MM.1S (cell line): ENCODE results near the gene ZKSCAN8.

Experiments
- CTCF ChIP-seq: fragments of 300-600 bp; sonication (generic); IDR thresholded peaks from 2 replicates; pipeline ENCODE4 v1.5.1; 2016; ENCODE audit warnings: antibody characterized with exemption, low read length, mixed read lengths
- EZH2 ChIP-seq: fragments of 300-600 bp; sonication (generic); optimal IDR thresholded peaks from 2 replicates; pipeline ENCODE3; 2017; ENCODE audit warnings: low read depth, mild to moderate bottlenecking, antibody characterized with exemption, low read length, mixed read lengths
- EZH2phosphoT487 ChIP-seq: fragments of 300-600 bp; sonication (generic); IDR thresholded peaks from 2 replicates; pipeline ENCODE4 v1.6.1; 2018; ENCODE audit warnings: antibody characterized with exemption, low read length

DNA sequence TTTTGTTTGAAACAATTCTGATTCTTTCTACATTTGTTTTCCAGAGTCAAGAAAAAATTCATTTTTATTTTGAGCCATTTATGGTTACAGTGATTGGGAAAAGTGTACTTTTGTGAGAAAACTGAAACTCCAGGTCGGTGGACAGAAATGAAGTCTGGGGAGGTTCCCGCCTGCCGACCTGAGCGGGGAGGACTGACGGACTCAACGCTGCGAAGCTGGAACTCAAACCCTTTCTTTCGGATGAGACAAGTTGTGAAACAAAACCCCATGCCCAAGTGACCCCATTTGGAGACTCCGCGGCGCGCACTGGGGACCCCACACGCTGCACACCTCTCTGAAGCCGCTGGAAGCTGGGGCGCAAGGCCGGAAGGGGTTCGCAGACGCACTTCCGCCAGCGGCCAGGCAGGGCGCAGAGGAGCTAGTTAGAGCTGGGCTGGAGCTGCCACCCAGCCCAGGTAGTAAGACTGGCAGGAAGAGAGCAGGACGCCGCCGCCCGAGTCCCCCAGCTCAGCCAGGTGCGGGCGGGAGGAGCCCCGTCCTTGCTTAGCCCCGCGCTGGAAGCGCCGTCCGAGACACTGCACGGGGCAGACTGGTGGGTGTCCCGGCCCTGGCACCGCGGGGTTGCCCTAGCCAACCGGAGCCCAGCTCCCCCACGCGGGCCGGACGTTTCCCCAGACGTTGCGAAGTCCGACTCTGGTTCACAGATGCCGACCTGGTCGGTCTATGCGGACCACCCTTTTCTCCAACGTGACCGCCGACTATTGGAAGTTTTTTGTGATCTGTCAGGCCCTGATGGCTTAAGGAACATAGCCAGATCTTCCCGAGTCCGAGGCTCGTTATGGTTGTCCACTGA is 37.1 kb upstream of the ZKSCAN8 start:
- TF ChIP-seq EZH2 (no peak), CTCF (peak; percentile 42), EZH2phosphoT487 (no peak)
